DMS53 (cell line): ENCODE results near the gene APOL3.
A peak's percentile ranks its signal among the peaks of the same experiment; 100 is the strongest.
"Not testable (repeated sequence)": the region's sequence is repeated elsewhere in the genome, so short reads cannot be mapped to it uniquely, and the experiment has no call there.

ENCODE experiments used
- DNase-seq: peaks from one replicate; lab custom pipeline; 2025; lab: John Stamatoyannopoulos, UW

APOL3 gene

DNA sequence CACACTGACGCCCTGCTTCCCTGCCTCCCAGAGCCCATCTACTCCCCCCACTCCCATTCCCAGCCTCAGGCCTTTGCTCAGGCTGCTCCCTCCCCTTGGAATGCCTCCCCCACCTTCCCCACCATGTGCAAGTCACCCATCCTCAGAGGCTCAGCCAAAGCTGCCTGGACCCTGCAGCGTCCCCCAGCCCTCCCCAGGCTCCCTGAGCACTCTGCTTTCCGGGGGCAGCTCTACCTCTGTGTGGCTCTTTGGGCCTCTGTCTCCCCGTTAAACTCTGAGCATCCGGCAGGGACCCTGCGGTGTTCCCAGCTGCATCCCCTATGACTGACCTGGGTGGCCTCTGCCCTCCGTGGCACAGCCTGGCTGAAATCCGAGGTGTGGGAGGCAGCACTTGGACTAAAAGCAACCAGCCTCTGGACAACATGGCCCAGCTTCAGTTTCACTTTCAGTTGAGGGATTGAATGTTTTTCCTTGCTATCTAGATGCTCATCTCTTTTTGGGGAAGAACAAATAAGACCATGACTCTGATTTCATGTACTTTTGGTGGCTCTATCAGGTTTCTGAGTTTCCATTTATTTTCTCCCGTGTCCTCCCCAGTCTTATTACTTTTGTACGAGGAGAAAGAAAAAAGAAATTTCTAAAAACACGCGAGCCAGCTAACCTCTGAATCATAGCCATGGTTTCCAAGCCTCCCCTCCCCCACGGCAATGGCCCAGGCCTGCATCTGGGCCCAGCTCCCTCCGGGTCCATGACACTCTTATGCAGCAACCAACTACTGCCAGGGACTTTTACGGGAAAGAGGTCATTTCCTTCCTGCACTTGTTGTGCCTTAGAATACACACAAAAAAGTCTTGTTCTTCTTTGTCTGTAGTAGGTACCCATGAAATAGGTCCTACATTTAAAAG lies 3.8 kb downstream of the APOL3 start:
- peak; percentile 46 for DNase-seq

DNA sequence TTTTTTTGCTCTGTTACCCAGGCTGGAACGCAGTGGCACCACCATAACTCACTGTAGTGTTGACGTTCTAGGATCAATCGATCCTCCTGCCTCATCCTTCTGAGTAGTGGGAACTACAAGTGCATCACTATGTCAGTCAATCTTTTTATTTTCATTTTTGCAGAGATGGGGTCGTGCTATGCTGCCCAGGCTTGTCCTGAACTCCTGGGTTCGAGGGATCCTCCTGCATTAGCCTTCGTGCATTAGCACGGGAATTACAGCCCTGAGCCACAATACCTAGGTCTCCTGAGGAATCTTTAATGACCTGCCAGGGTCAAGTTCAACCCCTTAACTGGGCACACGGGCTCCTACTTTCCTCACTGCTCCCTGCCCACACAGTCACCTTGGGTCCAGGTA lies 4.4 kb downstream of the APOL3 start:
- no peak for DNase-seq

DNA sequence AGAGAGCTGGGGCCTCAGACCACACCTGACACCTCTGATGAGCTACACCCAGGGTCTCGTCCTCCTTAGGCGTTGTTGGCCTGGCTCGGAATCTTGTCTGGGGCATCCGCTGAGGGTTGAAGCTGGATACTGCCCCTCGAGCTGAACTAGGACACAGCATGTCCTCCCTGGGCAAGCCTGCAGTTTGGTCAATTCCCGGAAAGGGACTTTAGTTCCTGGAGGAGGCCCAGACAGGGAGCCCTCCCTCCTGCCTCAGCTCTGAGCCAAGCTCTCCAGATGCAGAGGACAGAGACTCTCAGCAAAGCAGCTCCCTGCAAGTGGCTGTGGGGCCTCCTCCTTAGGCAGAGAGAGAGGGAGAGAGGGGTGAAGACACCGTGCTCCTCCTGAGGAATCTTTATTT lies 4.9 kb downstream of the APOL3 start:
- DNase-seq, result no peak

DNA sequence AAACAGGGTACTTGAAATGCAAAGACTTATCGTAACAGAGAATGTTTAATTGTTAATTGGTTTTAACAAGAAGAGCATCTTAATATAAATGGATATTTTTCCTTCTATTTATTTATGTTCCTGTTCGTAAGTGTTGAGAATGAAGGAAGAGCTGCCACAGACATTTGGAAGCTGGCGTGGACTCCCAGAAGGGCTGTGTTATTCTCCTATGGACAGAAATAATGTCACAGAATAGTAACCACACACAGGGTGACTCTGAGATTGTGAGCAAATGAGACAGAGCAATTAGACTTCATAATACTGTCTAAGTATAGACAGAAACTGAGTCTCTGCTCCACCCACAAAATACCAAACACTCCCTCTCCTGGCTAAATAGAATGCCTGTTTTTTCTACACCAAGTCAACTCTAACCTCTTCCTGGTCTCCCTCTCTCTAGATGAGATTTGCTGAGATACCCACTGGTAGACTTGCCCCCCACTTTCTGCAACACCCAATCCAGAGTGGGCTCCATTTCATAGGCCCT lies 6.1 kb downstream of the APOL3 start:
- DNase-seq, result no peak

DNA sequence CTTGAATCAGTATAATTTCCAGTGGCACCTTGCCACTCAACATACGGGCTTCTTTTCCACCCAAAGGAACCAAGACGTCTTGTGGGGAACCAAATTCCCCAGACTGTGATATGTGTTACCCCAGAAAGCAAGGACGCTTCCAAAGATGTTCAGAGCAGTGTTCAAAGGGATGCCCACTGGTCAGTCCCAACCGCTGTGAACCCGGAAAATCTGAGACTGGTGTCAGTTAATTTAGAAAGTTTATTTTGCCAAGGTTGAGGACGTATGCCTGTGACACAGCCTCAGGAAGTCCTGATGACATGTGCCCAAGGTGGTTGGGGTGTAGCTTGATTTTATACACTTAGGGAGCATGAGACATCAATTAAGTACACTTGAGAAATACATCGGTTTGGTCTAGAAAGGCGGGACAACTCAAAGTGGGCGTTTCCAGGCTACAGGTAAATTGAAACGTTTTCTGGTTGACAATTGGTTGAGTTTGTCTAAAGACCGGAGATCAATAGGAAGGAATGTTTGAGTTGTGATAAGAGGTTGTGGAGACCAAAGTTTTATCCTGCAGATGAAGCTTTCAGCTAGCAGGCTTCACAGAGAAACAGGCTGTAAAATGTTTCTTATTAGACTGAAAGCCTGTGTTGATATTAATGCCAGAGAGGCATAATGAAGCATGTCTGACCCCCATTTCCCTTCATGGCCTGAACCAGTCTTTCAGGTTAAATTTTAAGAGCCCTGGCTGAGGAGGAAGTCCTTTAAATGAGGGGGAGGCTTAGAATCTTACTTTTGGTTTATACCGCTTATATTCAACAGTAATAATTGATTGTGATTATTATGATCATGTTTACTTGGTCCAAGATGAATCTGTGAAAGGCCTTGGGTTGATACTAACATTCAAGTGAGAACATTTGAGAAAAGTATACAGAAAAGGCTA lies 6.8 kb downstream of the APOL3 start:
- no peak for DNase-seq

DNA sequence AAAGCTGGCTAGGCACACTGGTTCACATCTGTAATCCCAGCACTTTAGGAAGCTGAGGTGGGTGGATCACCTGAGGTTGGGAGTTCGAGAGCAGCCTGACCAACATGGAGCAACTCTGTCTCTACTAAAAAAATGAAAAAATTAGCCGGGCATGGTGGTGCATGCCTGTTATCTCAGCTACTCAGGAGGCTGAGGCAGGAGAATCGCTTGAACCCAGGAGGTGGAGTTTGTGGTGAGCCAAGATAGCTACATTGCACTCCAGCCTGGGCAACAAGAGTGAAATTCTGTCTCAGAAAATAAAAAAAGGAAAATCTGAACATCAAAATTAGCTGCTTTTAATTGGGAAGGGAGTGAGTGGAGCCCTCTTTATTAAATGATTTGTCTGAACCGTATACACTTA lies 7.7 kb downstream of the APOL3 start:
- not testable (repeated sequence) for DNase-seq

DNA sequence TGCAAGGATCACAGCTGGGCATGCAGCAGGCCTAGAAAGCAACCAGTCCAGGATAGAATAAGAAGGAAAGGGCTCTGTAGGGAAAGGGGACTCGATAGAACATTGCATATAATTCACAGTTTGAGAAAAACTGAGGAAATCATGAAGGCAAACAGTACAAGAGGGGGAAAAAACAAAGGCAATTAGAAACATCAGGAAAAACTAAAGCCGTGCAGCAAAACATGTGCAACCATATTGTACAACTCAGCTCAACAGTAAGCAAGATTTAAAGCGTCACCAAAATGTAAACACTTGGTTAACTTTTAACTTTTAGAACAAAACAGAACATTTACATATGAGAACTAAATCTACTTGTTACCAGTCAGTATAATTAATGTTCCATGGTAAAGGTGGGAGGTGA lies 8.5 kb downstream of the APOL3 start:
- no peak for DNase-seq

DNA sequence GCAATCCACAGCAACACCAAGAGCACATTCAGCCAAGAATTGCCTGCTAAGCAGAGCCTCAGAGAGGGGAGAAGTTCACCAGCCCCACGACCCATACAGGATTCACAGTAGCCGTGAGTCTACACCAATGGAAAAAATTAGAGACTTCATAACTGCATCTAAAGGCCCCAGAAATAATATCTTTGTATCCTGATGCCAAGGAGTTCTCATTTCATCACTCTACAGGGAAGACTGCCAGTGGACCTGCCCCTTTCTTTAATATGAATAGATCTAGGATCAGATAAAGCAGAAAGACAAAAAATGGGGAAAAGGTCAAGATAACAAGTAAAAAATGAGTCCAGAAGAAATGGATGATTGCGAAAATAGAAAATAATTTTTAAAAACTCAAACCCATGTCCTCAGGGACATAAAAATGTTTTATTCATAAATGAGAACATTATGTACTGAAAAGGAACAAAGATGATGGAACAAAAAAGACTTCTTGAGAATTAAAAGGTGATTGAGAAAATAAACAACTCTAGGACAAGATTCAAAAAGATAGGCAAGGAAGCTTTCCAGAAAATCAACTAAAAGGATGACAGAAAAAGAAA lies 9.5 kb downstream of the APOL3 start:
- no peak for DNase-seq

DNA sequence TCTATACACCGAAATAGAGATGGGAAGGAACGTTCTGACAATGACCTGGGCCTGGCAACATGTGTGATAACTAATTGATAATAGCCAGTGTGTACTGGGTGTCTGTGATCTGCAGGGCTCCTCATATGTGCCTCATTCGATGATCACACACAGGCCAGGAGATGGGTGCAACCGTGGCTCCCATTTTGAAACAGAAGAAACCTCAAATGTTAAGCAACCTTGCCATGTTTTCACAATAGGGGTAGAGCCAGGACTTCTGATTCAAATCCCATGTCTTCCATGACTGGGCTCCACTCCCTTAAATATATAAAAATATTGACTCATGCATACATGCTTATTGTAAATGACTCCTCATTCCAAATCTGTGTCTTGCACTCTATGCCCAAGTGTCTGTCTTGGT lies 11.1 kb downstream of the APOL3 start:
- DNase-seq, result no peak

DNA sequence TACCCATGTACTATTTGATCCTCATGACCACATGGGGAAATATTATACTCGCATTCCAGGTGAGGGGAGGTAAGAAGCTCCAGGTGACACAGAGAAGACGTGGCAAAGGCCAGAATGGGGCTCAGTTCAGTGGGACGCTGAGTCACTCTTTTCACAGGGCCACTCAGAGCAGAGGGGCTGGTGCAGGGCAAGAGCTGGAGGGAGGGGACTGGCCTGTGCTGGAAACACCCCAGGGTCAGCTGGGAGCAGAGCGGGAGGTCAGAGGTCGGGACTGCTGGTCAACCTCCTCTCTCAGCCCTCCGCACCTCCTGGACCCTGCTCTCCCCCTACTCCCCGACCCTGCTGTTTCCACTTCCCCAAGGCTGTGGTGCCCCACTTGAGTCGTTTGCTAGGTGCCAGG lies 12.1 kb downstream of the APOL3 start:
- DNase-seq, result no peak

DNA sequence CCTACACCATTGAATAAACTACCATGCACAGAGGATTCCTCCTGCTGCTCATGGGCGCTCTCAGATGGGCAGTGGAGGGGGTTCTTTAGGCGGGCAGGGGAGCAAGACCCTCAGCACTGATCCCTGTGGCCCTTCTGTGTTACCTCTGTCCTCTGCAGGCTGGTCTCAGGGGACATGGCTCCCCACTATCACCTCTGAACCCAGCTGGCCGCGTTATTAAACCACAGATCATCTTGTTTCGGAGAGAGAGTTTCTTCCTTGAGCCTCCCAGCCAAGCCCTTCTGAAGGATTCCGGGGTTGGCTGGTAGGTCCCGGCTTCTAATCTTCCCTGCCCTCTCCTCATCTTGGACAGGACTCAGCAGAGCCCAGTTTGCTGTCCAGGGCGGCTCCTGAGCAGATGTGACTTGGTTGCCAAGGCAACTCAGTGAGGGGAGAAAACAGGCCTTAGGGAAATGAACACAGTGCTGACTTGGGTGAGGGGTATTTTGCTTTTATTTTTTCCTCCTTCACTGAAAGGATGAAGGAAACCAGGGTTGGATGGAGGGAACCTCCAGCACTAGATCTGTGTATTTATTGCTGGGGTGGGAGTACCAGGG lies 13.3 kb downstream of the APOL3 start:
- DNase-seq, result no peak

DNA sequence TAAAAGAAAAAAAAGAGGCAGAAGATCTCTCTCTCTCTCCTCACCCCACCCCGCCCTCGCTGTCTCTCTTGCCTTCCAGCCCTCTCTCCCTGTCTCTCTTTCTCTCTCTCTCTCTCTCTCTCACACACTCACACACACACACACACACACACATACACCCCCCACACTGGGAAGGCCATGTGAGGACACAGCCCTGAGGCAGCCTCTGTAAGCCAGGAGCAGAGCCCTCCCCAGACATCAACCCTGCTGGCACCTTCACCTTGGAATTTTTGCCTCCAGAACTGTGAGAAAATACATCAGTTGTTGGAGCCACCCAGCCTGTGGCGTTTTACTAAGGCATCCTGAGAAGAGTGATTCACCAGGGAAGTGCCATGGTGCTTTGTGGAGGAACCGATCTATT lies 14.7 kb downstream of the APOL3 start:
- no peak for DNase-seq

DNA sequence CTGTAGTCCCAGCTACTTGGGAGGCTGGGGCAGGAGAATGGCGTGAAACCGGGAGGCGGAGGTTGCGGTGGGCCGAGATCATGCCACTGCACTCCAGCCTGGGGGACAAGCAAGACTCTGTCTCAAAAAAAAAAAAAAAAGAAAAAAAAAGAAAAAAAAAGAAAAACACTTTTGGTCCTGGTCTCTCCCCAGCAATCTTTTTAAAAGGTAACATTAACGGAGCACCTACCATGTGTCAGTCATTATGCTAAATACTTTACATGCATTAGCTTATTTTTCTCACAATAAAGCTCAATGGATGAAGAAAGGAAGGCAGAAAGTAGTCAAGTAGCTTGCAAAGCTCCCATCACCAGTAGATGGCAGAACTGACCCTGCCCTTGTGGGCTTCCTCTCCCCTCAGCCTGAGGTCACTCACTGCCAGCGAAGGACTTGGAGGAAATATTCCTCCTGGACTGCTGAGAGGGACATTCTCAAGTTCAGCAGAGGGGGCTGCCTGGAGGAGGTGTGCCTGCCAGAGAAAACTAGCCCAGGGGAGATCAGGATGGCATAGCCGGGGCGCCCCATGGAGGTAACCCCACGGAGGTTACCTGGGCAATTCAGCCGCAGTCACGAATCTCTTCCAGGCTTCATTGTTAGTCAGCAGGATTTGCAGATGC lies 15.5 kb downstream of the APOL3 start:
- peak; percentile 62 for DNase-seq

DNA sequence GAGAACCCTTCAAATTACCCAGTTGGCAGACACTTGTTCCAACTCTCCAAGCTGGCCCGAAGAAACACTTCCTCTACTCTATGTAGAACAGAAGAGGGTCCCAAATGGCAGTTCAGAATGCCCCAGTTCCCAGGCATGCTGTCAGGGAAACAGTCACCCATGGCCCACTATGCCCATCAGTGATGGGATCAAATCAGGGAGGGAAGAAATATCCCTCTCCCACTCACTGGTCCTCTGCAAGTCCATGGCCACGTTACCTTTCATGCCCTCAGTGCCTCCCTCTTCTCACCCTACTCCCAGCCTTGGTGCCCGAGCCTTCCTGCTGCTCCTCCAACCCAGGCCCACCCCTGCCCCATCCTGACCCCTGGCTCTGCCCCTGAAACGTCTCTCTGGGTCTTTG lies 16.6 kb downstream of the APOL3 start:
- DNase-seq, result no peak

DNA sequence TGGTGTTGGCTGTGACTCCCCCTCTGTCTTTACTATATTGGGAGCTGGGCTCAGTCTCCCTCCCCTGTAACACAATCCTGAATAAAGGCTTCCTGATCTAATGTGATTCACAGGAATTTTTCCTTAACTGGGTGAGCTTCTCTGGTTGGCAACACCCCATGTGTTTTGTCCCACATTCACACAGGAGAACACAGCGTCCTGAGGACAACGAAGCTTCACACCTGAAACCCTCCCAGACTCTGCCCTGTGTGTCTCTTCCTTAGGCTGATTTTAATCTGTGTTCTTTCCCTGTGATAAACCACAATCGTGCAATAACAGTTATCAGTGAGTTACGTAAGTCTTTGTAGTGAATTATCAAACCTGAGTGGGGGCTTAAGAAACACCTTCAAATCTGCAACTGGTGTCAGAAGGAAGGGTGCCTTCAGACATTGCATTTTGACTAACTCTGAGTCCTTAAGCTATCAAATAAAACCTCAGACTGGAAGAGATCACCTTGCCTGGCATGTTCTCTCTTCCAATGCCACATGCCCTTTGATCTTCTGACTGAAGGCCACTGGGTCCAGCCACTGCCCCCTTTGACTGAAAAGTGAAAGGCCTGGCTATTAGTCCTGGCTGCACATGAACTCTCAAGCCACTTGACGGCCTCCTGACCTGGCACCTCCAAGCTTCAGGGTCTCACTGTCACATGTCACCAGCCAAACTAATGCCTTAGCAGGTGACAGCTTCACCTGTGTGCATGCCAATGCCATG lies 17.3 kb downstream of the APOL3 start:
- DNase-seq, result no peak

DNA sequence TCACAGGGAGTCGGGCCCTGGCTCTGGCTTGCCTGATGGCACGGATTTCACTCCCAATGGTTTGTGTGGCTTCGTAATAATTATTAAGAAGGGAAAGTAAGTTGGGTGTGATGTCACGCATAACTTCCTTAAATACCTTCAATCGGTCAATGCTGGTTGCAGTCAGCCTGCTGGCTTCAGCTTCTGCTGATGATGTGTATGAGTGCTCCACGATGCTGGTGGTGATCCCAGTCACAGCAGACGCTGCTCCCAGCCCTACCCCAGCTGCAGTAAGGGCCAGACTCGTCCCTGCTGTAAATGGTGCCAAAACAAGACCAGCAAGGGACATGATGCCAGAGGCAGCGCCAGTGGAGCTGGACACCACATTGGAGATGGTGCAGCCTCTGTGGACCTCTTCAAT lies 19.1 kb downstream of the APOL3 start:
- DNase-seq, result no peak

DNA sequence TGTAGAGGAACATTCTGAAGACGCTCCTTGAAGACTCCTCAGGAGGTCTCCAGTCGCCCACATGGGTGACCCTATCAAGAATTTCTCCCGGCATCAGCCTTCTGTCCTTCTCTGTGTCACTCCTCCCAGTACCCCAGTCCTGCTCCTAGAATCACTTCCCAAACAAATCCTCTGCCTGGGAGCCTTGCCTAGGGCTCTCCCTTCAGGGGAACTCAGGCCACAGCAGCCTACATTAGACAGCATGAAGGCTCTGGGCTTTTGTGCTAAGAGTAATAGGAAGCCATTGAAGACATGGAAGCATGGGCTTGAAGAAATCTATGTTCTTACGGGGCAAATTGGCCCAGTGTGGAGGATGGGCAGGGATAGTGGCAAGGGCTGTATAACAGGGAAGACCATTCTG lies 21.8 kb downstream of the APOL3 start:
- not testable (repeated sequence) for DNase-seq

DNA sequence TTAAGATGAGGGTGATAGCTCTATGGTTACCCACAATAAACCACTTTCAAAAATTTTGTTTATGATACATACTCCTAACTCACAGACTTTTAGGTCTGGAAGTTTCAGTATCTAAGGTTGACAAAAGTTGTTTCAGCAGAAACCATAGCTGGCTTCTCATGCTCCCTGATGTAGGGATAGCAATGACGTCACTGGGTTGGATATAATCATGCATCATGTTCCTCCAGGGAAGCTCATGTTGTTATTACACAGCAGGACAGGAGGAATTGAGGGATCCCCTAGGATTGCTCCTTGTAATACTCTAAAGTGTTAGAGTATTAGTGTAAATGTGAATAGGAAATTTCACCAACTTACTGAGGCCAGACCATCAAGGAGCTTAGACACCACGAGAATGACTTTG lies 23.6 kb downstream of the APOL3 start:
- no peak for DNase-seq

DNA sequence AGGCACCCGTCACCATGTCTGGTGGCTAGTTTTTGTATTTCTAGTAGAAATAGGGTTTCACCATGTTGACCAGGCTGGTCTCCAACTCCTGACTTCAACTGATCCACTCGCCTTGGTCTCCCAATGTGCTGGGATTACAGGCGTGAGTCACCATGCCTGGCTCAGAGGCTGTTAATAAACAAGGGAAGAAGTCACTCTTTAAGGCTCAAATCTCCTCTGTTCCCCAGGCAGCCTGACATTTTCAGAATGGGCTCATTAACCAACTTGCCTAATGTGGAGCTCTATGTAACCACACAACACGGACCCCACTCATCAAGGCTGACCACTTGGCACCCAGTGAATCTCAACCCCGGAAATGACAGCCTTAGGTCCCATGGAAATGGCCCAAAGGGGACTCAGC lies 24.1 kb downstream of the APOL3 start:
- DNase-seq, result no peak

DNA sequence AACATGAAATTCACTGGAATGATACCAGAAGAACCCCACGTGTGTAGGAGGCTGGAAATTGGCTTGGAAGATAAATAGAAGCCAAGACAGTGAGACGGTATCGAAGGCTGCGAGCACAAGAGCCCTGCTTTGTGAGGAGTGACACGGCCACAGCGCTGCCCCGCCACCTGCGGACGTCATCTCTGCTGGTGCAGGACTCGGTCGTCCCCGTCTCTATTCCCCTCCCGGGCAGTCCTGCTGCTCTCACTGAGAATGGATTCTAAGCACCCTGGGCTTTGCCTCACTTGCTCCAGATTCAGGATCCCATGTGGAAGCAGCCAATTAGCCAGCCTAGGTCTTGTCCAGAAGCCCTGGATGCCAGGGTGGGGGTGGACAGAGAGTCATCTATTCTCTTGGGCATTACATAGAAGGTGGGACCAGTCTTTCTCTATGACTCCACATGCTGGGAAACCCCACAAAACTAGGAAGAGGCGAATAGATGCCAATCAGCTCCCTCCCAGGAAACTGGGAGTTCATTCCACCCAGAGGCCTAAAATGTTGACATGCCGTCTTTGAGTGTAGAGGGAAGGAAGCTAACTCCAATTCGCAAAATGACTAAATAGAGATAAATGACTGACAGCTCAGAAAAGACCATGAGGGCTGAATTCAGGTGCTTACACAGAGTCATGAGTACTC lies 25.1 kb downstream of the APOL3 start:
- DNase-seq, result no peak
